NCI-H774 (cell line): ENCODE data around the gene COL4A3.

Experiments
- DNase-seq: peaks from one replicate; lab custom pipeline; 2025; lab: John Stamatoyannopoulos, UW

Gene COL4A3

DNA sequence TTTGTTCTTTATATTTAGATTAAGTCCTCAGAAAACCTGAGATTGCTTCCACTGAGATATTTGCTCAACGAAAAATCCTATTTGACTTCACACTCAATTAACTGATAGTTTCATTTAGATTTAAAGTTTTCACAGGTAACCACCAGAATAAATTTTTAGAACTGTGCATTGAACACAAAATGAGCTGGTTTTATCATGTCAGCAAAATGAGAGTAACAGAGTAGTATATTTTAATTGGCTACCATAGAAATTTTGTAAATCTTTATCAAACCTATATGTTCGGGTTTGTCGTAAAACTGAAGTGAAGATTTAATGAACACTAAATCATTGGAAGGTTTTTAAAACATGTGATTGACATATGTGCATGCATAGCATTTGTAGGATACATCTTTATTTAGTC, 127.9 kb downstream of the COL4A3 start:
- DNase-seq, result no peak

DNA sequence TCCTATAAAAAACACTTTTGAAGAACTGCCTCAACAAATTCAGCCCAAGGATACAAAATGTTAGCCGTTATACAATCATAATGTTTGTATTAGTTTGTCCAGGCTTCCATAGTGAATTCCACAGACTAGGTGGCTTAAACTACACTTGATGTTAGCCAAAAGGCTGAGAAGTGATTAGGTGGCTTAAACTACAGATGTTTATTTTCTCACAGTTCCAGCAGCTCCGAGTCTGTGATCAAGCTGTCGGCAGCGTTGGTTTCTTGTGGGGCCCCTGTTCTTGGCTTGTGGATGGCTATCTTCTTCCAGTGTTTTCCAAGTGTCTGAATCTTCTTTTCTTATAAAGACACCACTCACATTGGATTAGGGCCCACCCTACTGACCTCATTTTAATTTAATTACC, 129.1 kb downstream of the COL4A3 start:
- DNase-seq, result no peak

- DNase-seq, result peak; percentile 23
Measured at GRCh38 chr2:227295806-227296205, 131.4 kb downstream of the COL4A3 start.

GRCh38 chr2:227296671-227297405, 132.4 kb downstream of the COL4A3 start:
- DNase-seq, result no peak

- no peak for DNase-seq
Measured at GRCh38 chr2:227301523-227301922, 137.1 kb downstream of the COL4A3 start.

GRCh38 chr2:227308784-227309183, 144.4 kb downstream of the COL4A3 start:
- DNase-seq, result no peak

GRCh38 chr2:227310756-227311110, 146.3 kb downstream of the COL4A3 start:
- DNase-seq, result no peak

DNA sequence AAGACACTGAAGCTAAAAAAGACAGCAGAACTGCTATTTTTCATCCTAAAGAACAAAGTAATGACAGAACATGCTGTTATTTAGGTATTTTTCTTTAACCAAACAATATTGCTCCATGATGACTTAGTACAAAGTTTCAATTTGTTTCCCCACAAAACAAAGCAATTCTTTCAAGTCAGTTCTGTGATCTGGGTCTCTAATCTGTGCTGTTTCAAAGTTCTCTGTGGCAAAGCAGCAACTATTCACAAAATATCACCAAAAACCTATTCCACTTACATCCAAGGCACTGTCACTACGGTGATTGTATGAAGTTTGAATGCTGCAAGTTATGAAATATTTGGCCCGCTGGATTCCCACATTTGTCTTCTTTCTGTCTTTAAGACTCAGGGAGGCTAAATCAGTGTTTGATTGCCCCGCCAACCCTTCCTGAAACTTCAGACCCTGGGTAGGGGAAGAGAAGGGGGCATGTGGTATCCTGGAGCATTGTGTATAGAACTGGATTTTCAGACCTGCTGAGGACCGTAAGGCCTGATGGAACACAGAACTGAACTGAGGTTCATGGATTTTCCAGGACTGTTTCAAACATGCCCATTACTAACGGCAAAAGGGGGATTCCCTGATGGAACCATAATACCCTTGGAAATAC, 147.6 kb downstream of the COL4A3 start:
- DNase-seq, result no peak

DNA sequence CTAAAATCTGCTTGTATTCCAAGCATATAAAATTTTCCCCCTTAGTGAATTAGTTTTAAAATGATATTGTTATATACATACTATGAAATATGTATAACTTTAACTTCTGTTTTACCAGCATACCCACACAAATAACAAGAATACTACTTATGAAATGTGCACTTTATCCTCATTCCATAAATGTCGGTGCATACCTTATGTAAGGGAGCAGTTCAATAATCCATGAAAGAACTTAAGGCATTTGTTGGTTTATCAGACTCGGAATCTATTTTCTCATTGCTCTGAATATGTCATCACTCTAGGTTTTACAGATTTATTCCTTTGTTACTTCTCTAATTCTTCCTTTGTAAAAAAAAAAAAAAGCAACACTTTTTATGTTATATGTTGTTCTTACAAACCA, 148.2 kb downstream of the COL4A3 start:
- no peak for DNase-seq

DNA sequence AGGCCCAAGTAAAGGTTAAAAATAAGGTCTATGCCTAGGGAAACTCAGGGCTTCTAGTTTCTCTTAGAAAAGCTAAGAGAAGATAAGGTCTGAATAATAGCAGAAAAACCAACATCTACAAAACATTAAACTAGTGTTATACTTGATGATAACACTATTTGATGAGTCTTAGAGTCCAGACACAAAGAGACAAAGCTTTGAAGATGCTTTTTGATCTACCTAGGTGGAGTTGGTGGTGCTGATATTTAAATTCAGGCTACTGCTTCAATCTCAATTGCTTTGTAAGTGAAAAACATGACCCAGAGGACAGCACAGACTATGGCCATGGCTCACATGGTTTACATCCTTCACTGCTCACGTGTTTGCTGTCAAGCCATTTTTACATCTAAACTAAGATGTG, 148.9 kb downstream of the COL4A3 start:
- DNase-seq, result no peak

DNA sequence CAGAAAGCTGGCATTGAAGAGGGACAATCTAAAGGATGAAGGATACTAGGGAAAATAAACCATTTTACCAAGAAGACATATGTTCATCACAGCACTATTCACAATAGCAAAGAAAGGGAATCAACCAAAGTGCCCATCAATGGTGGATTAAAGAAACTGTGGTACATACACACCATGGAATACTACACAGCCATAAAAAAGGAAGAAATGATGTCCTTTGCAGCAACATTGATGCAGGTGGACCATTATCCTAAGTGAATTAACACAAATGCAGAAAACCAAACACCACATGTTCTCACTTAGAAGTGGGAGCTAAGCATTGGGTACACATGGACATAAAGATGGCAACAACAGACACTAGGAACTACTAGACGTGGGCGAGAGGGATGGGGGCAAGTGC, 153.4 kb downstream of the COL4A3 start:
- no peak for DNase-seq

- DNase-seq, result no peak
Measured at GRCh38 chr2:227320305-227321094, 156.1 kb downstream of the COL4A3 start.

GRCh38 chr2:227322530-227323205, 158.2 kb downstream of the COL4A3 start:
- no peak for DNase-seq

- no peak for DNase-seq
Measured at GRCh38 chr2:227323818-227324217, 159.4 kb downstream of the COL4A3 start.

DNA sequence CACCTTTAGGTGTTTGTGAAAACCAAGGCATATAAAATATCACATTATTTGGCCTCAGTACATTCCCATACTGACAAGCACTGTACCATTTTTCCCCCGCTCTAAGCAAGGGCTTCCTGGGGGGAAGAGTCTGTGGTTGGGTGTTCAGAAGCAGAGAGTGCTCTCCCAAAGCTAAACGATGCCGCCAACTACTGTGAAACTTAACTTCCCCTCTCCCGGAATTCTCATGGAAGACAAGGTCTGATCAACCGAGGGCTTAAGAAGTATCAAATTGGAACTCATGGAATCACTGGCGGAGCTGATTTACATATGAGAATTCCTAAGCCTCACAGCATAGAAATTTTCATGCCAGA, 160.2 kb downstream of the COL4A3 start:
- no peak for DNase-seq

GRCh38 chr2:227324995-227325838, 160.8 kb downstream of the COL4A3 start, which contains the start of gene MFF:
TSS of gene MFF (plus strand) at chr2:227325251. CDS start at chr2:227330666, 5,415 bp downstream.
- peak; percentile 89 for DNase-seq

DNA sequence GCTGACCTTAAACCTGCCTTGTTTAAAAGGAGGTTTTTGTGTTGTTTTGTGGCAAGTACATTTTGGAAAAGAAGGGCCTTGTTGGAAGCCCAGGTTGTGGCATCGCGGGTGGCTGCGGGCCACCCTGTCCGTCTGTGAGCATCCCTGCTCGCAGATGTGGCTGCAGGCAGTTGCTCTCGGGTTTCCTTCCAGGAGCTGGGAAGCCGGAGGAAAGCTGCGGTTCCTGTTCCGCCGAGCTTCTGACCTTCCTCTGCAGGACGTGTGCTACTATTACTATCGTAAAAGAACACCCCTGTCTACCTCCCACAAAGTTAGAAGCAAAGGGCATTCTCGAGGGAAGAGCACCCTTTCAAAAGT, 161.4 kb downstream of the COL4A3 start:
- no peak for DNase-seq

DNA sequence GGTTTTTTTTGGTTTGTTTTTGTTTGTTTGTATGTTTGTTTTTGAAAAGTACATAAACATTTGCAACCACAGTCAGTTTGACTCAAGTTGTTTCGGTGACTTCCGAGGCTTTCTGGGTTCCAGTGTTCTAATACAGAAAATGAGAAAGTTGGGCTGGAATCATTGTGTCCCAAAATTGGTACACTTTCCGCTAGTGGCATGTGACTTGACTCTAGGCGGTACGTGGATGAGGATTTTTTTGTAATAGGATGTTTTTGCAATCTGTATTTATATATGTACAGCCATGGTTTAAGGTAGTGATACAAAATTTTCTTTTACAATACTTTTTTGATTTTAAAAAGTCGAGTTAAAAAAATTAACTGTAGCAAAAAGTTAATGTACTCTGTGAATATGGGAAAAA, 162.4 kb downstream of the COL4A3 start:
- DNase-seq, result no peak

DNA sequence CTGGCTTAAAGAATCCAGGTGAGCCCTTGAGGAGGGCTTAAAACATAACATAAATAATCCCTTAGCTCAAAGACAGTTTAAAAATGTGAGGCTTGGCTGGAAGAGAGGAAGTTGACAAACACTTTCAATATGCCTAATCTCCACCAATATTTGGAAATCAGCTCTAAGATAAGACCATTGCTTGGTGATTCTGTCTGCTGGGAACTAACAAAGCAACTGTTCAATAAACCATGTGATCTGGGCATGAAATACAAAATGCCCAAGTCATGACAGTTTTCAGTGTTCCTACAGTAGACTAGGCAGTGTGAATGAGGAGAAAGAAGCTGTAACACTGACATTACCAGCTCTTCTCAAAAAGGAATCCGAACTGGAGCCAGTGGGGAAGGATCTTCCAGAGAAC, 171.3 kb downstream of the COL4A3 start:
- DNase-seq, result no peak

GRCh38 chr2:227337442-227337841, 173.0 kb downstream of the COL4A3 start:
- DNase-seq, result no peak

DNA sequence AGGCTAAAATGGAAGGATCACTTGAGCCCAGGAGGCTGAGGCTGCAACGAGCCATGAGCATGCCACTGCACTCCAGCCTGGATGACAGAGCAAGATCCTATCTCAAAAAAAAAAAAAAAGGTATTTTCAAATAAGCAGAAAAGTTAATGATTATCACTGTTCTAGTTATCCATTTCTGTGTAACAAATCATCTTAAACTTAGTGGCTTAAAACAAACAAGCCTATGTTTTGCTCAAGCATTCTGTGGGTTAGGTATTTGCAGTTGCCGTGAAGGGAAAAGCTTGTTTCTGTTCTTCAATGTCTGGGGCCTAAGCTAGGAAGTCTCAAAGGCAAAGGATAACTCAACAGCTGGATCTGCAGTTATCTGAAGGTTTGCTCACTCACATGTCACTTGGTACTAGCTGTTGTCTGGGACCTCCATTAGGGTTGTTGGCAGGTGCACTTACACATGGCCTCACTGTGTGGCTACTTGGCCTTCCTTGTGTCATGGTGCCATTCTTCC, 174.7 kb downstream of the COL4A3 start:
- no peak for DNase-seq

GRCh38 chr2:227340106-227340505, 175.7 kb downstream of the COL4A3 start:
- DNase-seq, result no peak
